DMS79 (cell line): ENCODE results near the gene ATP10A.
"Not testable (repeated sequence)": the region's sequence is repeated elsewhere in the genome, so short reads cannot be mapped to it uniquely, and the experiment has no call there.

Experiments
- DNase-seq: peaks from one replicate; lab custom pipeline; 2025; lab: John Stamatoyannopoulos, UW

The ATP10A gene

DNA sequence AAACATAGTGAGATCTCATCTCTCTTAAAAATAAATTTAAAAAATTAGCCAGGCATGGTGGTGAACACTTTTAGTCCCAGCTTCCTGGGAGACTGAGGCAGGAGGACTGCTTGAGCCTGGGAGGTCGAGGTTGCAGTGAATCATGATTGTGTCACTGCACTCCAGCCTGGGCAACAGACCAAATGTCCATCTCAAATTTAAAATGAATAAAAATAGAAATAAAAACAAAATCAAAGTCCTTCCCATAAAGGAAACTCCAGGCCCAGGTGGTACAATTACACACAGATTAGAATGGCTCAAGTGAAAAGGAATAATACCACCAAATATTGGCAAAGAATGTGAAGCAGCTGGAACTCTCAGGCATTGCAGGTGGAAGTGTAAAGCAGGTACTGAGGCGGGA, 19.3 kb upstream of the ATP10A start:
- DNase-seq: no peak

DNA sequence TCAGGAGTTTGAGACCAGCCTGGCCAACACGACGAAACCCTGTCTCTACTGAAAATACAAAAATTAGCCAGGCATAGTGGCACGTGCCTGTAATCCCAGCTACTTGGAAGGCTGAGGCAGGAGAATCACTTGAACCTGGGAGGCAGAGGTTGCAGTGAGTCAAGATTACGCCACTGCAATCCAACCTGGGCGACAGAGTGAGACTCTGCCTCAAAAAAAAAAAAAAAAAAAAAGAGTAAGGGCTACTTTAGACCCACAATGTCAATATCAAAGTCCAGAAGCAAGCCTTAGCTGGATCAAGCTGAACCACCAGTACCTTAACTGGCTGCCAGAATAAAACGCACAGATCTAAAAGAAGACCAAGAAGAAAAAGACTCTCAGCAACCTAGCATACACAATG, 17.8 kb upstream of the ATP10A start:
- DNase-seq: not testable (repeated sequence)

GRCh38 chr15:25880411-25880810, 17.3 kb upstream of the ATP10A start:
- no peak for DNase-seq

- no peak for DNase-seq
Observed at GRCh38 chr15:25879438-25879837, 16.3 kb upstream of the ATP10A start.

DNA sequence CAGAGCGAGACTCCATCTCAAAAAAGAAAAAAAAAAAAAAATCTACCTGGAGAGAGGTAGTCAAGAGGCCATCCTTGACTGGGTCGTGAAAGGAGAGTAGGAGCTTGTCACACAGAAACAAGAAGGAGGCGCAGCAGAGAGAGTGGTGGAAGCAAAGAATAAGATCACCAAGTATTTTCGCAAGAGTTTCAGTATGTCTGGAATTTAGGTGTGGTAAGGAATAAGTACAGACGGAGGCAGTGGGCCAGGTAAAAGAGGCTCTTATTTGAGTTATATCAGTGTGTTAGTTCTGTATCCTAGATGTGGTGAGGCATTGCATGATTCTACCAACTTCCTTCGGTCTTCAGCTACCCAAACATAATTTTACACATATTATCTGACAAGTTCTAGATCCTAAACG, 14.6 kb upstream of the ATP10A start:
- no peak for DNase-seq

GRCh38 chr15:25876231-25877140, 13.4 kb upstream of the ATP10A start:
- no peak for DNase-seq

- no peak for DNase-seq
Observed at GRCh38 chr15:25875566-25875965, 12.4 kb upstream of the ATP10A start.

DNA sequence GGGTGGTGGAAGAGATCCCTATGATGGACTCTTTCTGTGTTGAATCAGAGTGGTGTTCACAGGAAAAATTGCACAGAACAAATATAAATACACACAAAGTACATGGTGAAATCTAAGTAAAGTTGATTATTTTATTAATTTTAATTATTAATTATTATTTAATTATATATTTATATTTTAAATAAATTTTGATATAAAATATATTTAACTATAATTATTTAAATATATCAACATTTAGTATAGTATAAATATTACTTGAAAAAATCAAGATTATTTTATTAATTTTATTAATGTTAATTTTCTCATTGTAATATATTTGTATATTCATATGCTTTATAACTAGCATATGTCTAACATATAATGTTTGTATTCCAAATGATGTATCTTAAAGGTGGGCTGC, 11.3 kb upstream of the ATP10A start:
- DNase-seq: no peak

- no peak for DNase-seq
Observed at GRCh38 chr15:25871403-25871802, 8.3 kb upstream of the ATP10A start.

- no peak for DNase-seq
Observed at GRCh38 chr15:25870938-25871337, 7.8 kb upstream of the ATP10A start.

GRCh38 chr15:25869701-25870100, 6.6 kb upstream of the ATP10A start:
- DNase-seq: no peak

DNA sequence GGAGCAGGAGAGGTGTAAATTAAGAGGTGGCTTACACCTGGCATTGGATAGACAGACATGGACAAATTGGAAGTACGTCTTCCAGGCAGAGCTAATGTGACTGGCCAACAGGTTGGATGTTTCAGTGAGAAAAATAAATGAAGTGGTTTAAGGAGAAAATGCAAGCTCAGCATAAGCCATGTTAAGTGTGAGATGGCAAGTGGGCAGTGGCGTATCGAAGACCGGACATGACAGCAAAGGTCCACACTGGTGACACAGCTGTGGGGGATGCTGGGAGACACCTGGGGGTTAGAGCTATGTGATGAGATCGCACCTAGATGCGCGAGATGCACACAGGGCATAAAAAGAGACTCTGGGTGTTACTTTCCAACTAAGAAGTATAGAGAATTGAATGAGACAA, 3.7 kb upstream of the ATP10A start:
- DNase-seq: no peak

GRCh38 chr15:25866251-25866650, 3.1 kb upstream of the ATP10A start:
- no peak for DNase-seq

- no peak for DNase-seq
Observed at GRCh38 chr15:25864966-25865365, 1.8 kb upstream of the ATP10A start.

- DNase-seq: no peak
Observed at GRCh38 chr15:25863968-25864580, 947 bp upstream of the ATP10A start.

- DNase-seq: no peak
Observed at GRCh38 chr15:25862472-25863110, 536 bp downstream of the ATP10A start.

- no peak for DNase-seq
Observed at GRCh38 chr15:25862071-25862471, 1.1 kb downstream of the ATP10A start.

GRCh38 chr15:25860885-25861866, 2.0 kb downstream of the ATP10A start:
- no peak for DNase-seq

GRCh38 chr15:25859838-25860645, 3.1 kb downstream of the ATP10A start:
- no peak for DNase-seq

DNA sequence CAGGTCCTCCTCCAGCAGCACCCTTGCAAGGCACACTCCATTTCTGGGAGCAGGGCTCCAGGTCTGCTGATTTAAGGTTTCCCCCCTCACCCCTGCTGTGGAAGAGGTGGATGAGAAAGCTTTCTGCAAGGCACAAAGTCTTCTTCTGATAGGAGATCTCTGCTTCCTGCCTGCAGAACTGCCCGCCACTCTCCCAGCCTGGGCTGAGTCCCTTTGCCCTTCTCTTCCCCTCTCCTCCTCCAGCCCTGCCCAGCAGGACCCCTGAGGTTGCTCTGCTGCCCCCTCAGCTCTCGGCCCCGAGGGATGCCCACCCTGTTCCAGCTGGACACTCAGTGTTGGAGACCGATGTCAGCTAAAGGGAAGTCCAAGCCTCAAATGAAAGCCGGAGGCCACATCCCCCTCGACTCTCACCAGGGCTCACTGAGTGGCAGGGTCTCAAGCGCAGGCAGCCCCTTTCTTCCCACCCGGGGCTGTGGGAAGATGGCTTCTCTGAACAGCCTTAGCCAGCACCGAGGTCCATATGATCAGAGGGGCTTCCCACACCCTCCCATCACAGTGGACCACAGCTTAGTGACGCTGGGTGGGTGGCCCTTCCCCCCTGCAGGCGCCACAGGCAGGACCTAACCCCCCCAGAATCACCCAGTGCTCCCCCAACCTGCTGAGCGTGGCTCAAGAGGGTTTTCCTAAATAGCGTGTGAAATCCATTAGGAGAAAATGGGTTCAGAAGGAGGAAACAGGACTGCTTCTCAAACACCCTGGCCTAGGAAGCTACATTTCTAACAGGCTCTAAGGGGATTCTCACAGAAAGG, 4.0 kb downstream of the ATP10A start:
- DNase-seq: no peak
